ENCODE results near the gene CES2.

The CES2 gene

GRCh38 chr16:66961065-66961744 lies 25.9 kb downstream of the CES2 start, which contains the start of gene CES3:
TSS of gene CES3 (plus strand) at chr16:66961266. CDS start at chr16:66961308, 42 bp downstream.
- no peaks in the 10 kb centered on the region for H3K9me3 ChIP-seq (replicated peaks; ENCODE audit: insufficient read depth, low read length)
- no peaks in the 10 kb centered on the region for H4K20me1 ChIP-seq (ENCODE audit: insufficient read depth, low read length)
- H3K27me3 ChIP-seq (replicated peaks; ENCODE audit: insufficient read depth, low read length), result peaks cover 13% of the 10 kb centered on the region
- H2AFZ ChIP-seq (ENCODE audit: low read length), result peak within 1 kb of the TSS; percentile 87
- TF ChIP-seq EZH2phosphoT487 (IDR thresholded peaks at IDR 0.05; ENCODE audit: low read length) (no peak), CTCF (IDR thresholded peaks at IDR 0.05; ENCODE audit: low read length) (peak; percentile 96)
- no peaks in the 10 kb centered on the region for H3K9me2 ChIP-seq (replicated peaks; ENCODE audit: insufficient read depth, low read length)
- peak; percentile 77 for DNase-seq
- peak within 1 kb of the TSS; percentile 55 for H3K4me2 ChIP-seq (ENCODE audit: low read depth, low read length)
- H3K9ac ChIP-seq (ENCODE audit: low read length), result peak within 1 kb of the TSS; percentile 13; the same call in 1 of the 2 replicates
- no peaks in the 10 kb centered on the region for H3K36me3 ChIP-seq (replicated peaks; ENCODE audit: insufficient read depth, low read length)
- H3K4me1 ChIP-seq (ENCODE audit: low read length), result no peaks in the 10 kb centered on the region
- H3K4me3 ChIP-seq (ENCODE audit: low read length), result peak within 1 kb of the TSS; percentile 47; the same call in 1 of the 2 replicates
- H3K27ac ChIP-seq (ENCODE audit: low read length), result no peak within 1 kb of the TSS
- no peaks in the 10 kb centered on the region for H3F3A ChIP-seq (ENCODE audit: insufficient read depth, low read length)
- no peaks in the 10 kb centered on the region for H3K79me2 ChIP-seq (ENCODE audit: low read length)

GRCh38 chr16:66961914-66962313 lies 26.6 kb downstream of the CES2 start:
- Histone ChIP-seq H3K4me2 (ENCODE audit: low read depth, low read length) (no peak overlapping the region), H3K4me1 (ENCODE audit: low read length) (no peaks in the 10 kb centered on the region), H3K27ac (ENCODE audit: low read length) (no peak overlapping the region), H3K9ac (ENCODE audit: low read length) (no peak overlapping the region), H3F3A (ENCODE audit: insufficient read depth, low read length) (no peaks in the 10 kb centered on the region), H3K79me2 (ENCODE audit: low read length) (no peaks in the 10 kb centered on the region), H3K4me3 (ENCODE audit: low read length) (no peak overlapping the region), H3K9me2 (replicated peaks; ENCODE audit: insufficient read depth, low read length) (no peaks in the 10 kb centered on the region), H3K36me3 (replicated peaks; ENCODE audit: insufficient read depth, low read length) (no peaks in the 10 kb centered on the region), H4K20me1 (ENCODE audit: insufficient read depth, low read length) (no peaks in the 10 kb centered on the region), H3K9me3 (replicated peaks; ENCODE audit: insufficient read depth, low read length) (no peaks in the 10 kb centered on the region), H2AFZ (ENCODE audit: low read length) (no peak overlapping the region), H3K27me3 (replicated peaks; ENCODE audit: insufficient read depth, low read length) (peaks cover 15% of the 10 kb centered on the region)
- DNase-seq, result no peak
- no peak for TF ChIP-seq CTCF (IDR thresholded peaks at IDR 0.05; ENCODE audit: low read length)
- TF ChIP-seq EZH2phosphoT487 (IDR thresholded peaks at IDR 0.05; ENCODE audit: low read length), result no peak
- TF ChIP-seq EZH2 (optimal IDR thresholded peaks at IDR 0.05; ENCODE audit: low read depth, low read length), result no peak

- Histone ChIP-seq H3K4me2 (ENCODE audit: low read depth, low read length) (no peak overlapping the region), H3K79me2 (ENCODE audit: low read length) (no peaks in the 10 kb centered on the region), H3K9me3 (replicated peaks; ENCODE audit: insufficient read depth, low read length) (no peaks in the 10 kb centered on the region), H4K20me1 (ENCODE audit: insufficient read depth, low read length) (no peaks in the 10 kb centered on the region), H3F3A (ENCODE audit: insufficient read depth, low read length) (no peaks in the 10 kb centered on the region), H2AFZ (ENCODE audit: low read length) (no peak overlapping the region), H3K9me2 (replicated peaks; ENCODE audit: insufficient read depth, low read length) (no peaks in the 10 kb centered on the region), H3K27me3 (replicated peaks; ENCODE audit: insufficient read depth, low read length) (peaks cover 17% of the 10 kb centered on the region), H3K27ac (ENCODE audit: low read length) (no peak overlapping the region), H3K9ac (ENCODE audit: low read length) (no peak overlapping the region), H3K36me3 (replicated peaks; ENCODE audit: insufficient read depth, low read length) (no peaks in the 10 kb centered on the region), H3K4me3 (ENCODE audit: low read length) (no peak overlapping the region), H3K4me1 (ENCODE audit: low read length) (no peaks in the 10 kb centered on the region)
- DNase-seq, result no peak
- TF ChIP-seq EZH2 (optimal IDR thresholded peaks at IDR 0.05; ENCODE audit: low read depth, low read length), result no peak
- no peak for TF ChIP-seq CTCF (IDR thresholded peaks at IDR 0.05; ENCODE audit: low read length)
- TF ChIP-seq EZH2phosphoT487 (IDR thresholded peaks at IDR 0.05; ENCODE audit: low read length), result no peak
These were observed 28.7 kb downstream of the CES2 start for GRCh38 chr16:66964049-66964448.

All from MM.1S (cell line).